HepG2 (cell line): ENCODE data around the gene HEXD. TPM values are rescaled to one million over a fixed set of nuclear protein-coding genes. Genes with fewer than 3 reads are reported as not detected.
A peak's percentile ranks its signal among the peaks of the same experiment; 100 is the strongest.

Source experiments
- ARNT2 ChIP-seq: sonication (generic); formaldehyde crosslinking; IDR thresholded peaks from 2 replicates; pipeline ENCODE4 v1.8.0; 2022; ENCODE audit warnings: mild to moderate bottlenecking, low read depth, missing genetic modification reagents, moderate library complexity
- ASH2L ChIP-seq: fragments of 300-600, 200-600 bp; sonication (generic); IDR thresholded peaks from 2 replicates; pipeline ENCODE4 v1.7.0; 2017; ENCODE audit warnings: low read depth, mild to moderate bottlenecking, moderate library complexity, mixed read lengths, low read length; ENCODE audit not compliant: insufficient read length
- BHLHE40 ChIP-seq: IDR thresholded peaks from 2 replicates; pipeline ENCODE4 v1.6.1; 2011; ENCODE audit warnings: low read length, improper control_type of control experiment
- DNMT3B ChIP-seq: conservative IDR thresholded peaks from 2 replicates; pipeline ENCODE4 v1.6.1; 2016; ENCODE audit warnings: missing biosample characterization, control low read depth
- ELK4 ChIP-seq: sonication (generic); formaldehyde crosslinking; IDR thresholded peaks from 2 replicates; pipeline ENCODE4 v1.9.0; 2021; ENCODE audit warnings: missing genetic modification reagents, borderline replicate concordance
- FOSL2 ChIP-seq: sonication (generic); formaldehyde crosslinking; IDR thresholded peaks from 2 replicates; pipeline ENCODE4 v1.4.0; 2020; ENCODE audit warnings: missing genetic modification reagents
- HHEX ChIP-seq: IDR thresholded peaks from 2 replicates; pipeline ENCODE4 v1.6.1; 2016; ENCODE audit warnings: control low read depth
- HMG20A ChIP-seq: IDR thresholded peaks from 2 replicates; pipeline ENCODE4 v1.6.1; 2016; ENCODE audit warnings: borderline replicate concordance
- HNRNPH1 ChIP-seq: fragments of 200-400 bp; formaldehyde crosslinking; optimal IDR thresholded peaks from 2 replicates; pipeline ENCODE3; 2017; ENCODE audit warnings: mild to moderate bottlenecking, low read depth, low read length
- MED8 ChIP-seq: sonication (generic); formaldehyde crosslinking; IDR thresholded peaks from 2 replicates; pipeline ENCODE4 v1.8.1; 2023; ENCODE audit warnings: mild to moderate bottlenecking, missing genetic modification reagents; ENCODE audit not compliant: insufficient replicate concordance
- STAT5B ChIP-seq: sonication (generic); formaldehyde crosslinking; IDR thresholded peaks from 2 replicates; pipeline ENCODE4 v1.4.0; 2020; ENCODE audit warnings: missing genetic modification reagents
- TFE3 ChIP-seq: IDR thresholded peaks from 2 replicates; pipeline ENCODE4 v1.6.1; 2016
- TIGD3 ChIP-seq: sonication (generic); formaldehyde crosslinking; IDR thresholded peaks from 2 replicates; pipeline ENCODE4 v1.5.1; 2020; ENCODE audit warnings: mild to moderate bottlenecking, missing genetic modification reagents, borderline replicate concordance
- ZIK1 ChIP-seq: sonication (generic); formaldehyde crosslinking; IDR thresholded peaks from 2 replicates; pipeline ENCODE4 v1.5.0; 2020; ENCODE audit warnings: mild to moderate bottlenecking, low read depth, missing genetic modification reagents, borderline replicate concordance
- ZNF225 ChIP-seq: sonication (generic); formaldehyde crosslinking; IDR thresholded peaks from 2 replicates; pipeline ENCODE4 v1.4.0; 2020; ENCODE audit warnings: mild to moderate bottlenecking, missing genetic modification reagents
- ZNF598 ChIP-seq: sonication (generic); formaldehyde crosslinking; IDR thresholded peaks from 2 replicates; pipeline ENCODE4 v1.5.1; 2020; ENCODE audit warnings: mild to moderate bottlenecking, missing genetic modification reagents, borderline replicate concordance
- ZNF749 ChIP-seq: sonication (generic); formaldehyde crosslinking; IDR thresholded peaks from 2 replicates; pipeline ENCODE4 v1.8.0; 2022; ENCODE audit warnings: mild to moderate bottlenecking, missing genetic modification reagents, moderate library complexity, borderline replicate concordance
- polyA plus RNA-seq, 8 experiments: library from polyadenylated mRNA; depleted of rRNA in 3 of 8; stranded (reverse) in 7 of 8; unstranded in 1 of 8; fragments of >200 nt; fragmentation: Illumina TruSeq in 4 of 8; extraction: Trizol in 4 of 8; gene quantifications; 2 replicates each; pipeline versions ENCODE4 v1.2.1 to v1.2.3, GENCODE V29; 2011 to 2016; ENCODE audit warnings: low read depth in 4 of 8, missing spikeins in 1 of 8, mixed read lengths in 1 of 8; ENCODE audit not compliant: insufficient read depth in 1 of 8
- total RNA-seq, 5 experiments: library from RNA; depleted of rRNA; stranded (reverse); fragments of >200 nt; fragmentation: Illumina TruSeq; extraction: Trizol; gene quantifications; 2 replicates each; pipeline ENCODE4 v1.2.3, GENCODE V29; 2016; ENCODE audit warnings: low read depth in 1 of 5
- TF ChIP-seq, protein P1 (sequence below): sonication (generic); formaldehyde crosslinking; IDR thresholded peaks from 2 replicates; pipeline ENCODE4 v1.4.0; 2020; ENCODE audit warnings: missing genetic modification reagents, borderline replicate concordance
- TF ChIP-seq, protein P2 (sequence below): sonication (generic); formaldehyde crosslinking; IDR thresholded peaks from 2 replicates; pipeline ENCODE4 v1.4.0; 2020; ENCODE audit warnings: missing genetic modification reagents; ENCODE audit errors: not compliant biosample characterization

HEXD gene
- total and polyA plus RNA-seq, 2 of the 13 experiments (the other 11 are each of a cell fraction or from before 2014, with no cell fraction given): 22.3 to 41.8 TPM

DNA sequence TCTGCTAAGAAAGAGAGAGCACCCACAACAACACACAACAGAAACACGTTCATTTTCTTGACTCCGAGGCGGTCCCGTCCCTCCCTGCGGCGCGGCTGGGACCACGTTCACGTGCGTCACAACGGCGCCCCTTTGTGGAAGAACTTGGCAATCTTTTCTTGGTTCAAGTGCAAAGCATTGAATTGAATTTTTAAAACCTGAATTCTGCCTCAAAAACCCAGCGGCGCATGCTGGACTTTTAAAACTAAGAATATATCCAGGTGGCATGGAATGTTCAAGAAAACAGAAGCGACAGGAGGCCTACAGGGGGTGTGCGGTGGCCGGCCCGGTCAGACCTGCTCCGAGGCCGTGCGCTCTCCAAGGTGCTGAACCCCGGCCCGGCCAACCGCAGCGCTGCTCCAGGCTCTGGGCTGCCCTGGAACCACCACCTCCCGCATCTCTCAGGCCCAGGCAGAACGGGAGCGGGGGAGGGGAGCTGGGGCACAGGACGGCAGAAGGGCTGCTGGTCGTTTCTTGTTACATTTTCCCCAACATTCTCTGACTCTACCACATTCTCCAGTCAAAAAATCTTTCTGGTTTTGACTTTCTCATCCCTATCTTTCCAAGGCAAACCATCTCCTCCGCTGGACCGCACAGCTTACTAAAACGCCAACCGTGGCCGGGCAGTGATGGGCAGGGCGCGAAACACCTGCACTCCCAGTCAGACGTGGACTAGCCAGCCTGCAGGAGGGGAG is 3.4 kb upstream of the HEXD start (continued):
- TF ChIP-seq, protein P1, sequence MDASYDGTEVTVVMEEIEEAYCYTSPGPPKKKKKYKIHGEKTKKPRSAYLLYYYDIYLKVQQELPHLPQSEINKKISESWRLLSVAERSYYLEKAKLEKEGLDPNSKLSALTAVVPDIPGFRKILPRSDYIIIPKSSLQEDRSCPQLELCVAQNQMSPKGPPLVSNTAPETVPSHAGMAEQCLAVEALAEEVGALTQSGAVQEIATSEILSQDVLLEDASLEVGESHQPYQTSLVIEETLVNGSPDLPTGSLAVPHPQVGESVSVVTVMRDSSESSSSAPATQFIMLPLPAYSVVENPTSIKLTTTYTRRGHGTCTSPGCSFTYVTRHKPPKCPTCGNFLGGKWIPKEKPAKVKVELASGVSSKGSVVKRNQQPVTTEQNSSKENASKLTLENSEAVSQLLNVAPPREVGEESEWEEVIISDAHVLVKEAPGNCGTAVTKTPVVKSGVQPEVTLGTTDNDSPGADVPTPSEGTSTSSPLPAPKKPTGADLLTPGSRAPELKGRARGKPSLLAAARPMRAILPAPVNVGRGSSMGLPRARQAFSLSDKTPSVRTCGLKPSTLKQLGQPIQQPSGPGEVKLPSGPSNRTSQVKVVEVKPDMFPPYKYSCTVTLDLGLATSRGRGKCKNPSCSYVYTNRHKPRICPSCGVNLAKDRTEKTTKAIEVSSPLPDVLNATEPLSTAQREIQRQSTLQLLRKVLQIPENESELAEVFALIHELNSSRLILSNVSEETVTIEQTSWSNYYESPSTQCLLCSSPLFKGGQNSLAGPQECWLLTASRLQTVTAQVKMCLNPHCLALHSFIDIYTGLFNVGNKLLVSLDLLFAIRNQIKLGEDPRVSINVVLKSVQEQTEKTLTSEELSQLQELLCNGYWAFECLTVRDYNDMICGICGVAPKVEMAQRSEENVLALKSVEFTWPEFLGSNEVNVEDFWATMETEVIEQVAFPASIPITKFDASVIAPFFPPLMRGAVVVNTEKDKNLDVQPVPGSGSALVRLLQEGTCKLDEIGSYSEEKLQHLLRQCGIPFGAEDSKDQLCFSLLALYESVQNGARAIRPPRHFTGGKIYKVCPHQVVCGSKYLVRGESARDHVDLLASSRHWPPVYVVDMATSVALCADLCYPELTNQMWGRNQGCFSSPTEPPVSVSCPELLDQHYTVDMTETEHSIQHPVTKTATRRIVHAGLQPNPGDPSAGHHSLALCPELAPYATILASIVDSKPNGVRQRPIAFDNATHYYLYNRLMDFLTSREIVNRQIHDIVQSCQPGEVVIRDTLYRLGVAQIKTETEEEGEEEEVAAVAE: peak; percentile 91; the same call in 1 of the 2 replicates
- peak; percentile 88; the same call in 1 of the 2 replicates for TF ChIP-seq TIGD3 (CRISPR knock-in tag)
- peak; percentile 51; the same call in 1 of the 2 replicates for TF ChIP-seq HMG20A (CRISPR knock-in tag)
- peak; percentile 90; the same call in 1 of the 2 replicates for TF ChIP-seq ZIK1 (CRISPR knock-in tag)
- no peak for TF ChIP-seq HNRNPH1
- TF ChIP-seq MED8 (CRISPR knock-in tag): peak; percentile 47
- peak; percentile 95 for TF ChIP-seq STAT5B (CRISPR knock-in tag)
- peak; percentile 95; the same call in 1 of the 2 replicates for TF ChIP-seq ZNF749
- peak; percentile 91 for TF ChIP-seq TFE3 (CRISPR knock-in tag)
- TF ChIP-seq BHLHE40: peak; percentile 23; the same call in 1 of the 2 replicates
- no peak; the same call in 1 of the 2 replicates for TF ChIP-seq HHEX (CRISPR knock-in tag)
- TF ChIP-seq, protein P2, sequence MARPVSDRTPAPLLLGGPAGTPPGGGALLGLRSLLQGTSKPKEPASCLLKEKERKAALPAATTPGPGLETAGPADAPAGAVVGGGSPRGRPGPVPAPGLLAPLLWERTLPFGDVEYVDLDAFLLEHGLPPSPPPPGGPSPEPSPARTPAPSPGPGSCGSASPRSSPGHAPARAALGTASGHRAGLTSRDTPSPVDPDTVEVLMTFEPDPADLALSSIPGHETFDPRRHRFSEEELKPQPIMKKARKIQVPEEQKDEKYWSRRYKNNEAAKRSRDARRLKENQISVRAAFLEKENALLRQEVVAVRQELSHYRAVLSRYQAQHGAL (CRISPR knock-in tag): peak; percentile 98
- peak; percentile 92 for TF ChIP-seq ARNT2 (CRISPR knock-in tag)
- TF ChIP-seq DNMT3B (CRISPR knock-in tag): peak; percentile 82; the same call in 1 of the 2 replicates
- peak; percentile 77; the same call in 1 of the 2 replicates for TF ChIP-seq ELK4
- TF ChIP-seq FOSL2 (CRISPR knock-in tag): peak; percentile 47; the same call in 1 of the 2 replicates
- TF ChIP-seq ZNF225 (CRISPR knock-in tag): peak; percentile 97; the same call in 1 of the 2 replicates
- peak; percentile 37 for TF ChIP-seq ASH2L
- TF ChIP-seq ZNF598 (CRISPR knock-in tag): peak; percentile 96
